ENCODE data around the gene OCA2.
"Not testable (repeated sequence)": the region's sequence is repeated elsewhere in the genome, so short reads cannot be mapped to it uniquely, and the experiment has no call there.

Gene OCA2

DNA sequence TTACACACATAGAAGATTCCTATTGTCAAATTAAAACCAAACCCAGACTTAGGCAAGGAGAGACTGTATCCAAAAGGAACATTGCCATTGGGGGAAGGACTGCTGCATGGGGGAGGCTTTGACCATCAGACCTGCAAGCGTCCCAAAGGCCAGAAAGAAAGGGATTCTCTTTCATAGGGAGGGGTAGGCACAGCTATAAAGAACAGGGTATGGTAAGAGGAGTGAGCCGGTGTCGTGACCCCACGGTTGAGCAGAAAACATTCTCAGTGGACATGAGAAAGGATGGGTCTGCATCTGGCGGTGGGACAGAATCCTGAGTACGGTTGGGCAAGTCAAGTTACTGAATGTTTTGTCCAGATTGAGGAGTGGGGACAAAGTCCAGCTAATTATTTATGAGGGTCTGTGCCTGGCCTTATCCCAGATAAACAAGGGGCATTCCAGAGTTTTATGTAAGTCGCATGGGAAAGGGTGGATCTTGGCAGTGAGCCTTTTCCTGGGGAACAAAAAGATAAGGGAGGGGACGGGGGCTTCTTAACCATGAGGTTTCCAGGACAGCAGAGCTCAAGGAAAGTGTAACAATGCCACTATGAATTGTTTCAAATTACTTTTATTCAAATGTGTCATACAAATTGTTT lies 357.8 kb downstream of the OCA2 start:
- DNase-seq = no peak

DNA sequence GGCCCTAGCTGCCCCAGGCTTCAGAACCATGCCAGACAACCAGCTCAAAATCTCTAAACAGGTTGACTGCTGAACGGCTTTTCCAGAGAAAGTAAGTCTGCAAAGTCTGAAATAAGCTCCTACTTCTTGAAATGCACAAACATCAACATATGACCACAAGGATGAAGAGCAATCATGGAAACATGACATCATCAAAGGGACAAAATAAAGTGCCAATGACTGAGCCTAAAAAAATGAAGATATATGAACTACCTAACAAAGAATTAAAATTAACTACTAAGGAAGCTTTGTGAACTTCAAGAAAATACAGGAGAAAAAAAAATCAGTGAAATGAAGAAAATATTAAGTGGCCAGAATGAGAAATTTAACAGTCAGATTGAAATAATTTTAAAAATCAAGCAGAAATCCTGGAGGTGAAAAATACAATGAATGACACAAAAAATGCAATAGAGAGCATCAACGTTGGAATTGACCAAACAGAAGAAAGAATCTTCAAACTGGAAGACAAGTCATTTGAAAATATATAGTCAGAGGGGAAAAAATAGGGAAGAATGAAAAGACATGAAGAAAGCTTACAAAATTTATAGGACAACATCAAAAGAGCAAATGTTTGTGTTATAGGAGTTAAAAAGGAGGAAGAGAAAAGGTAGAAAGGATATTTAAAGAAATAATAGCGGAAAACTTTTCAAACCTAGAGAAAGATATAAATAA lies 364.2 kb downstream of the OCA2 start:
- no peak for DNase-seq

GRCh38 chr15:27731776-27732175 lies 367.3 kb downstream of the OCA2 start:
- DNase-seq = no peak

DNA sequence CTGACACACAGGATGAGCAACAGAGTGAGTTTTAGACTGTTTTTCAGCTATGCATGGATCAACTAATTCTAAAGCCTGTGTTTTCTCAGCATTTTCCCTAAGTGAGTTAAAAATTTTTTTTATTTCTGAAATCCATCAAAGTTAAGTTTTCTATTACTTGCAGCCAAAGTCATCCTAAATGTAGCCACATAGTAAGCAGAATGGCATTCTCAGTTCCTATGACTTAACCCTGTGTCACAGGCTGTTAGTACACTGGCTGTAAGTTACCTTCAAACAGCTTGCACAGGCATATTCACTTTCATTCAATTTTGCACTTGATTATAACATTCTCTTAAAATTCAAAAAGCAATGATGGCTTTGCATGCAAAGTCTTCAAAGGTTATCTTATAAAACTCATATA lies 368.2 kb downstream of the OCA2 start:
- no peak for DNase-seq

DNA sequence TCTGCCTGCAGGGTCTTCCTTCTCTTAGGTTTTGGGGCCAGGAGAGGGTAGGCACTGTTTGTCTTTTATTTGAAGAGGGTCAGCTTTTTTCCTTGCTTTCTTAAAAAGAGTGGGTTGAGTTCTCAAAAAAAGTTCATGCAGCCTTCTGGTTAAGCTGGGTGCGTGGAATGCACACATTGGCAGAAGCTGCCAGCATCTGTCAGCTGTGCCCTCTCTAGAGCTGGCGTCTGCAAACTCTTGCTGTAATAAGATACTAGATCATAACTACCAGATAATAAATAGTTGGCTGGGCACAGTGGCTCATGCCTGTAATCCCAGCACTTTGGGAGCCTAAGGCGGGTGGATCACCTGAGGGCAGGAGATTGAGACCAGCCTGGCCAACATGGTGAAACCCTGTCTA lies 373.4 kb downstream of the OCA2 start:
- peak in 2 of 58 donors; percentile 12 to 23 for DNase-seq

- DNase-seq = no peak
These were observed 375.3 kb downstream of the OCA2 start for GRCh38 chr15:27723821-27724220.

DNA sequence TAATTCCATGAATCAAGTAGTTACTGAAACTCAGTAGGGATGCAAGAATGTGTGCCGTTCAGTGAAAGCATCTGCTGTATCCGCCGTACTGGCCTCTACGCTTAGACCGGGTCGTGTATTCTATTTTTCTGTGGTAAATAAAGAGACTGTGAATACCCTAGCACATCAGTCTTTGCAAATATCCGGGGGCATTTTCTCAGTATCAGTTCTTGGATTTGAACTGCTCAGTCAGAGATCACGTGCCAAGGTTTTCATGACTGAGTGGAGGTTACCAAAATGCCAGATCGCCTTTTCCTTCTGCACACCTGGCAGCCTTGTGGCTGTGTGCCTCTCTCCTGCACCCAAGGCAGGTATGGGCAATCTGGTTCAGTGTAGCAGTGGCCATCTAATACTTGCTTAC lies 377.0 kb downstream of the OCA2 start:
- no peak for DNase-seq

DNA sequence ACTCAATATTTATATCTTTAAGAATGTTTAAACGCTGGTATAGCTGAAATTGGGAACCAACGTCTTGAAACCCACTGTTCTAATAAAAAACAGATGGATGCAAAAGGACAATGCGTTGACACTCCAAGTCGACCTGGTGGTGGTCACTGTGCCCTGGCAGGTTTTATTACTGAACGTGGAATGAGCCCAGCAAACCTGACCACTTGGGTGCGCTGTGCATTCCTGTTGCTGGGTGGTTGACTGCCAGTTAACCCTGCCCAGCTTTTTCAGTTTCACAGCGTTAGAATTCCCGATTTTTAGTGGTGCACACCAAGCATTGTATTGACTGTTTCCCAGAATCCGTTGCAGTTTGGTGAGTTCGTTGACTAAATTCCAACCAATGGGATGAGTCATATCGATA lies 384.4 kb downstream of the OCA2 start:
- no peak for DNase-seq

DNA sequence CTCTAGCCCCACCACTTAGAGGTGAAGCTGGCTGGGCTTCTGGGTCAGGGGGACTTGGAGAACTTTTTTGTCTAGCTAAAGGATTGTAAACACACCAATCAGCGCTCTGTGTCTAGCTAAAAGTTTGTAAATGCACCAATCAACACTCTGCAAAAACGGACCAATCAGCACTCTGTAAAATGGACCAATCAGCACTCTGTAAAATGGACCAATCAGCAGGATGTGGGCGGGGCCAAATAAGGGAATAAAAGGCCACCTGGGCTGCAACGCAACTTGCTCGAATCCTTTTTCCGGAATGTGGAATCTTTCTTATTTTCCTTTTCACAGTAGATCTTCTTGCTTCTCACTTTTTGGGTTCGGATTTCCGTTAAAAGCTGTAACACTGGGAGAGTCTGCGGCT lies 385.3 kb downstream of the OCA2 start:
- not testable (repeated sequence) for DNase-seq

DNA sequence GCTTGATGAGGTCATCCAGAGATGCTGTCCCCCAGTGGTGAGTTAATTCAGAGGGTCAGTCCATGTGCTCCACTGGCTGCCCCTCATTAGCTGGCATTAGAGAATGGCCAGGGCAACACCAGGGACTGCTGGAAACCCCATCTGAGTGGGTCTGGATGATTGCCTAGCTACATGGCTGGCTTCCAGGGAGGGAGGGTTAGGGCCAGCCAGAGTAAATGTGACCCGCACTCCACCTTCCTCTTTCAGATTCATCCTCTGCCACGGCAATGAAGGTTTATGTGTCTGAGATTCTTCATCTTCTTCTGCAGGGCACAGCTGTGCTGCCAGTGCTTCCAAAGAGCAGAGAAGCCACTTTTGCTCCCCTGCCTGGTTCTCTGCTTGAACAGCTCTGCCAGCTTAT lies 391.9 kb downstream of the OCA2 start:
- no peak for DNase-seq

DNA sequence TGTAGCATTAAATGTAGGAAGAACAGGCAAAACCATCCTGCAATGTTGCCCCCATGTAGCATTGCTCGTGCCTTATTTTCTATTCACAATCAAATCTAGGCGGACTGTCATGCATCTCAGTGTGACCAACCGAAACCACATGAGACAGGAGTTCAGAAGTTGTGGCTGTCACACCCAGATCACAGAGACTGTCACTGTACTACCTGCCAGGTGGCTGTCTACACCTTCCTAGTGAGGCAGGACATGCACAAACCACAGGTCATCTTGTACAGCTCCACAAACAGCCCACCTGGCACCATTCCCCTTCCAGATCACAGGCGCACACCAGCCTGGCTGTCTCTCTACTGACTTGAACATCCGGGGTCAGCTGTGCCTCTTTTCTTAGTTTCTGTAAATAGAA lies 392.8 kb downstream of the OCA2 start:
- DNase-seq = no peak

GRCh38 chr15:27705056-27705455 lies 394.1 kb downstream of the OCA2 start:
- peak in 33 of 58 donors; percentile 16 to 76 (median 51) for DNase-seq
